ENCODE data around the gene TRIM38.
"Not testable (repeated sequence)": the region's sequence is repeated elsewhere in the genome, so short reads cannot be mapped to it uniquely, and the experiment has no call there.

TRIM38 gene

GRCh38 chr6:26006086-26006939 lies 43.7 kb downstream of the TRIM38 start:
- DNase-seq (ENCODE audit: low read depth): no peak

DNA sequence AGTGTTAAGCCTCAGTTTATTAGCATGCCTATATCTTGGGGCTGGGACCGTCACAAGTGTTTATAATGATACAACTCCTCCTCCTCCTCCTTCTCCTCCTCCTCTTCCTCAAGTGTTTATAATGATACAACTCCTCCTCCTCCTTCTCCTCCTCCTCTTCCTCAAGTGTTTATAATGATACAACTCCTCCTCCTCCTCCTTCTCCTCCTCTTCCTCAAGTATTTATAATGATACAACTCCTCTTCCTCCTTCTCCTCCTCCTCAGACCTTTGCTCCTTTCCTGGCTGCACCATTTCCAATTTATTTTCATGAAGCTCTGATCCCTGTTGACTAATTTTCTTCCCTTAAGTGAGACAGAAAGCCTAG lies 44.3 kb downstream of the TRIM38 start:
- DNase-seq (ENCODE audit: low read depth): not testable (repeated sequence)

DNA sequence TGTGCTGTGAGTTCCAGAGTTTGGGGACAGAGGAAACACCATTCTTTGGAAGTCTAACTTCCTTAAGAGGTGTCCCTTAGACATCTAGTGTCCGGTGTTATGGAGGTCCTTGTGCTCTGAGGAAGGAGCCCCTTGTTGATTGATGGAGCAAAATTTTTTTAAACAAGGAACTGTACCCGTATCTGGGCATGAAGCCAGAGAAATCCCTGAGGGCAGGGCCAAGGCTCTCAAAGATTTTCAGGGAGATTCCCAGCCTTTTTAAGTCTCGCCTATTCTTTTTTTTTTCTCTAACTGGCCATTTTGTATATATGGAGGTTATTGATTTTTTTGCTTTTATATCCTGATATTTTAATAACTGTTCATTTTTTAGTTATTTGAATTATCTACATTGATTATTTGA lies 45.9 kb downstream of the TRIM38 start:
- DNase-seq (ENCODE audit: low read depth): no peak

- DNase-seq (ENCODE audit: low read depth): no peak
These were observed 47.2 kb downstream of the TRIM38 start for GRCh38 chr6:26009817-26010216.

GRCh38 chr6:26012061-26012460 lies 49.5 kb downstream of the TRIM38 start:
- DNase-seq (ENCODE audit: low read depth): no peak

GRCh38 chr6:26014386-26014785 lies 51.8 kb downstream of the TRIM38 start:
- not testable (repeated sequence) for DNase-seq (ENCODE audit: low read depth)

GRCh38 chr6:26016245-26016962 lies 53.8 kb downstream of the TRIM38 start:
- DNase-seq (ENCODE audit: low read depth): no peak

GRCh38 chr6:26016963-26017631 lies 54.5 kb downstream of the TRIM38 start:
- no peak for DNase-seq (ENCODE audit: low read depth)

GRCh38 chr6:26017632-26017966 lies 55.0 kb downstream of the TRIM38 start:
- DNase-seq (ENCODE audit: low read depth): peak; percentile 45

DNA sequence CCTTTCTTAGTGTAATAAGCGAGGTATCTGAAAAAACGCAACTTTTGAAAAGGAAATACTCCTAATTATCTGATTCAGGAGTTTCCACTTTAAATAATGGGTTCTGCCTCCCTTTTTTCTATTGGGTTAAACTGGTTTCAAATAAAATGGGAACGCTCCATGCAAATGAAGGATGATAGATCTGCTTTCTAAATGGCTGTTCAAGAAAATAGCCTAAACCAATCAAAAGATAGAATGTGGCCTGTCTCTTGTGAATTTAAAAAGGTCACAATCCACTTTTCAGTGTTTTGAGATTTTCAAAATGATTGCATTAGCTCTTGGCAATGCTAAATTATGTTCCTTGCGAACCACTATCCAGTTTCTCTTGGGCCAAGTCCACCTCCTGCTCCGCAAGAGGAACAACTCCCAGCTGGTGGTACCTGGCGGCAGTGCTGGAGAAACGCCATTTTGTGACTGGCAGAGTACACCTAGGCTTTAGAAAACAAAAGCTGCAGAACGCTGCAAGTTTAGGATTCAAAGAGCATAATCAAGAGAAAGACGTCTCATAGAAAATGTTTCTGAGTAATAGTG lies 56.7 kb downstream of the TRIM38 start:
- DNase-seq (ENCODE audit: low read depth): no peak

- no peak for DNase-seq (ENCODE audit: low read depth)
These were observed 57.3 kb downstream of the TRIM38 start for GRCh38 chr6:26019967-26020328.

DNA sequence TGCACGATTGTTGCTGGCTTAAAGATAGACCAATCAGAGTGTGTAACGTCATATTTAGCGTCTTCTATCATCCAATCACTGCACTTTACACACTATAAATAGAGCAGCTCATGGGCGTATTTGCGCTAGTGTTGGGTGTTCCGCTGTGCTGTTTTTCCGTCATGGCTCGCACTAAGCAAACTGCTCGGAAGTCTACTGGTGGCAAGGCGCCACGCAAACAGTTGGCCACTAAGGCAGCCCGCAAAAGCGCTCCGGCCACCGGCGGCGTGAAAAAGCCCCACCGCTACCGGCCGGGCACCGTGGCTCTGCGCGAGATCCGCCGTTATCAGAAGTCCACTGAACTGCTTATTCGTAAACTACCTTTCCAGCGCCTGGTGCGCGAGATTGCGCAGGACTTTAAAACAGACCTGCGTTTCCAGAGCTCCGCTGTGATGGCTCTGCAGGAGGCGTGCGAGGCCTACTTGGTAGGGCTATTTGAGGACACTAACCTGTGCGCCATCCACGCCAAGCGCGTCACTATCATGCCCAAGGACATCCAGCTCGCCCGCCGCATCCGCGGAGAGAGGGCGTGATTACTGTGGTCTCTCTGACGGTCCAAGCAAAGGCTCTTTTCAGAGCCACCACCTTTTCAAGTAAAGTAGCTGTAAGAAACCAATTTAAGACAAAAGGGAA lies 57.9 kb downstream of the TRIM38 start:
- peak; percentile 68 for DNase-seq (ENCODE audit: low read depth)

- DNase-seq (ENCODE audit: low read depth): peak; percentile 41
These were observed 58.4 kb downstream of the TRIM38 start for GRCh38 chr6:26021001-26021349.

DNA sequence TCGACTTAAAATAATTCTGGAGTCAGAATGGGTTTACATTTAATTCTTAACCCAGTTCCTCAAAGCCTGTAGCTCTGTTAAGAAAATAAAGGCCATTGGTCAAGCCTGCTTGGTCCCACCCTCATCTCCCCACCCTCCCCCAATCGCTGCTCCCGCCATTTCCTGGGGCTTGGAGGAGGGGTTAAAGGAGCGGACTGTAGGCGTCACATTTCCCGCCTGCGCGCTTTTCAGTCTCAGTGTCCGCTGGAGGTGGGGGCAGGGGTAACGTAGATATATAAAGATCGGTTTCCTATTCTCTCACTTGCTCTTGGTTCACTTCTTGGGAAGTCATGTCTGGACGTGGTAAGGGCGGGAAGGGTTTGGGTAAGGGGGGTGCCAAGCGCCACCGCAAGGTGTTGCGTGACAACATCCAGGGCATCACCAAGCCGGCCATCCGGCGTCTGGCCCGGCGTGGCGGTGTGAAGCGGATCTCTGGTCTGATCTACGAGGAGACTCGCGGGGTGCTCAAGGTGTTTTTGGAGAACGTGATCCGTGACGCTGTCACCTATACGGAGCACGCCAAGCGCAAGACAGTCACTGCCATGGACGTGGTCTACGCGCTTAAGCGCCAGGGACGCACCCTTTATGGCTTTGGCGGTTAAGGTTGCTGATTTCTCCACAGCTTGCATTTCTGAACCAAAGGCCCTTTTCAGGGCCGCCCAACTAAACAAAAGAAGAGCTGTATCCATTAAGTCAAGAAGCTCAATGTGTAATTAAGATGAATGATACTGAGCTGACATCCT lies 58.9 kb downstream of the TRIM38 start:
- peak; percentile 73 for DNase-seq (ENCODE audit: low read depth)

- no peak for DNase-seq (ENCODE audit: low read depth)
These were observed 59.5 kb downstream of the TRIM38 start for GRCh38 chr6:26022132-26022472.

- DNase-seq (ENCODE audit: low read depth): no peak
These were observed 60.1 kb downstream of the TRIM38 start for GRCh38 chr6:26022737-26023136.

- DNase-seq (ENCODE audit: low read depth): no peak
These were observed 62.0 kb downstream of the TRIM38 start for GRCh38 chr6:26024651-26025046.

- DNase-seq (ENCODE audit: low read depth): no peak
These were observed 62.7 kb downstream of the TRIM38 start for GRCh38 chr6:26025047-26025893.

- peak; percentile 81 for DNase-seq (ENCODE audit: low read depth)
These were observed 63.6 kb downstream of the TRIM38 start for GRCh38 chr6:26025894-26026832.

Measured in activated T-cell treated with anti-CD3 and anti-CD28 coated beads for 1 hour (primary cell).